Stimulated activated CD8-positive, alpha-beta memory T cell treated with anti-CD3 and anti-CD28 coated beads, Interleukin-15, amount 100 ng/mL, for 24 hours (primary cell): ENCODE measurements around the gene ZNF816.
A peak's percentile ranks its signal among the peaks of the same experiment; 100 is the strongest.
"Not testable (repeated sequence)": the region's sequence is repeated elsewhere in the genome, so short reads cannot be mapped to it uniquely, and the experiment has no call there.

Experiments
- DNase-seq: peaks from one replicate; pipeline ENCODE4 v3.0.0-alpha.2; 2020; ENCODE audit warnings: low read depth

Gene ZNF816

DNA sequence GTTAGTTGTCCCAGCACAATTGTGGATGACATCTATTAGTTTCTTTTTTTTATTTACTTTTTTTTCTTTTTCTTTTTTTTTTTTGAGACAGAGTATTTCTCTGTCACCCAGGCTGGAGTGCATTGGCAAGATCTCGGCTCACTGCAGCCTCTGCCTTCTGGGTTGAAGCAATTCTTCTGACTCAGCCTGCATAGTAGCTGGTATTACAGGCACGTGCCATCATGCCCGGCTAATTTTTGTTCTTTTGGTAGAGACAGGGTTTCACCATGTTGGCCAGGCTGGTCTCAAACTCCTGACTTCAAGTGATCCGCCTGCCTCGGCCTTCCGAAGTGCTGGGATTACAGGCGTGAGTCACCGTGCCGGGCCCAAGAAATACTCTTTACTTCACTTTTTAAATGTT, 38.0 kb downstream of the ZNF816 start:
- not testable (repeated sequence) for DNase-seq

DNA sequence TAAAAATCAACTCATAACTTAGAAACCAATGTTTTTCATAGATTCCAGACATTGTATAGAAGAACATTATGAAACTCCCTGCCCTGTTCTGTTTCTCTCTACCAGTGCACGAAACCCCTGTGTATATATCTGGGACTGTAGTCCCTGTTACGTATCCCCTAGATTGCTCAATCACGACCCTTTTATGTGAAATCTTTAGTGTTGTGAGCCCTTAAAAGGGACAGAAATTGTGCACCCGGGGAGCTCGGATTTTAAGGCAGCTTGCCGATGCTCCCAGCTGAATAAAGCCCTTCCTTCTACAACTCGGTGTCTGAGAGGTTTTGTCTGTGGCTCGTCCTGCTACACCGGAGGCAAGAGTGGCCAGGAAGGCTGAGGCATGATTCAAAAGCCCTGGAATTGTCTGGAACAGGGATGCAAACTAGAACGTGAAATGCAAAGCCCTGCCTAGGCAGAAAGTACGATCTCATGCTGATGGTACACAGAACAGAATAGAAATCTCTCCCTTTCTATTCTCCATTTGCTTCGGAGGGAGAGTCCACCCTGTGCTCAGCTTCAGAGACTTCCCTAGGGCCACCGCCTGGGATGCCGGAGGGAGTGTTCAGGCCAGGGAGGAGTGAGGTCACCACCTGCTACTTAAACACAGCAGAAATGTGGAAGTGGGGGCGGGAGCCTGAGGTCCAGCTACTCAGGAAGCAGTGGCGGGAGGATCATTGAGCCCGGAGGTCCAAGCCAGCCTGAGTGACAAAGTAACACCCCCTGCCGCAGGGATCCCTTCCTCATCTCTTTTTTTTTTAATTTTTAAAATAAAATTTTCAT, 38.7 kb downstream of the ZNF816 start:
- no peak for DNase-seq

DNA sequence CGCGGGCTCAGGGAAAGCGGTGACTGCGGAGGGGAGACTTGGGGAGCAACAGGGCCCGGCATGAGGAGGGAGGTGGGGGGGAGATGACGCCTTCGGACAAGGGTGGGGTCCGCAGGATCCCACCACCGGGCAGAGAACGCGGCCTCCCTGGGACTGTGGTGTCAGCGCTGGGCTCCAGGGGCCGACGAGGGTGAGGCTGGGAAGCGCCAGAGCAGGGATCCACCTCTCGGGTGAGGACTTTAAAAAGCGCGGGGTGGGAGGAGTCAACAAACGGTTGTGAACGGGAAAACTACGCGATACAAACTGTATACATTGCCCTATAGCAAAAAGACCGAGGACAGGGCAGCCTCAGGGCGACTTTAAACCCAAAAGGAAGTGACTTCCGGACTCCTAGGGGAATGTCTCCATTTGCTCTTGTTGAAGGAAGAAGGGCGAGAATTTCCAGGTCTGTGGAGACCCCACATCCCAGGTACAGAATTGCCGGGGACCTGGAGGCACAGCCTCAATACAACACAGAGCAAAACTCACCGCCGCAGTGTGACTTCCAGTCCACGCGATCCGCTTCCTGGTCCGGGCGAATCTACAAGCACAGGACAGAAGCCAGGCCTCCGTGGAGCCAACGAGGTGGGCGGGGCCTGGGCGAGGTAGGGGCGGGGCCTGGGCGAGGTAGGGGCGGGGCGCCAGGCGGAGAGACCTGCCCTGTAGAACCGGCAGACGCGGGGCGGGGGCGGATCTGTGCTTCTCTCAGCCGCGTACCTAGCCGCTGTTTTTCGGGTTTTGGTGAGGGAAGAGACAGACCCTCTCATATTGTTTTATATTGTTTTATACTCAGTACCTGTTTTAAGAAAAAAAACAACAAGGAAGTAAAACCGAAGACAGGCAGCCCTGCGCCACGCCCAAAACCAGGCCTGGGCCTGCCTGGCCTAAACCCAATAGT, 39.6 kb downstream of the ZNF816 start, which contains the start of gene ZNF888:
Gene ZNF888, minus strand, starts transcription at position 588 of the 937 bp plus-strand sequence. CDS start 5,555 bp downstream, outside the sequence.
- DNase-seq: peak; percentile 66

DNA sequence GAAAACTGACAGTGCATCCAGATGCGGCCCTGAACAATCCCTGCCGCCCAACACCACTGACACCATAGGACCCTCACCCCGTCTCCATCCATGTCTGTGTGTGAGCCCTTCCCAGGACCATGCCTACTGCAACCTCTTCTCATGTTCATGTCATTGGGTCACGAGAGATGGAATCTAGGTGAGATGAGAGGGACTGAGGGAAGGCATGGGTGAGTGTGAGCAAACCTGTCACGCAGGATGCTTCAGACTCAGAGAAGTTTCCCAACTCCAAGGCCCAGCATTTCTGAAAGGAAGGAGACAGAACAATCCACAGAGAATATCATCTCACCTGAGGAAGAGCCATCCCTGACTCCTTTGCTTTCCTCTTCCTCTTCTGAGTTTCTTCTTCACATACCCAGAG, 45.1 kb downstream of the ZNF816 start:
- DNase-seq: no peak

DNA sequence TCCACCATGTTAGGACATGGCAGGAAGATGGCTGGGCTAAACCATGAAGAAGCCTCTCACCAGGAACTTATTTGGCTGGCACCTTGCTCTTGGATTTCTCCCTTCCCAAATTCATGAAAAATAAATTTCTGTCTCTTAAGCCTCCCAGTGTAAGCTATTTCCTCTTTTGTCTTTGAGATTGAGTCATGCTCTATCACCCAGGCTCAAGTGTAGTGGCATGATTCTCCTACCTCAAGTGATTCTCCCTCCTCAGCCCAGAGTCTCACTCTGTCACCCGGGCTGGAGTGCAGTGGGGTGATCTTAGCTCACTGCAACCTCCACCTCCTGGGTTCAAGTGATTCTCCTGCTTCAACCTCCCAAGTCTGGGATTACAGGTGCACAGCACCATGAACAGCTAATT, 52.0 kb downstream of the ZNF816 start:
- no peak for DNase-seq

DNA sequence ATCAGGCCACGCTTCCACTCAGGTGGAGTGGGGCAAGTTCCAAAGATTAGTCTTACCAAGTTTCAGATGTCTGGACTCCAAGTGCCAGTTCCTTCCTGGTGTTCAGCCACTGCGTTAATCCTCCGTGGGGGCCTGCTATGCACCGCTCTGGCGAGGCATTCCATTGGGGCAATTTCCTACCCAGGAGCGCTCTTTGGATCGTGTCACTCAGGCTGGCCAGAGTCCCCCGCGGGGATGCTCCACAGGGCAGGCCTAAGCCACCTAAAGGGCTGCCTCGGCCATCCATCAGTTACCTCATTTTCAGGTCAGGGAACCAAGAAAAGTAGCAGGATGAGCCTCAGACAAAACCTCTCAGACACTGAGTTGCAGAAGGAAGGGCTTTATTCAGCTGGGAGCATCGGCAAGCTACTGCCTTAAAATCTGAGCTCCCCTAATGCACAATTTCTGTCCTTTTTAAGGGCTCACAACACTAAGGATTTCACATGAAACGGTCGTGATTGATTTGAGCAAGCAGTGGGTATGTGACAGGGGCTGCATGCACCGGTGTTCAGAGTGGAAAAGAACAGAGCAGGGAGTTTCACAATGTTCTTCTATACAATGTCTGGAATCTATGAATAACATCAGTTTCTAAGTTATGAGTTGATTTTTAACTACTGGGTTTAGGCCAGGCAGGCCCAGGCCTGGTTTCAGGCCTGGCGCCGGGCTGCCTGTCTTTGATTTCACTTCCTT, 58.5 kb downstream of the ZNF816 start:
- not testable (repeated sequence) for DNase-seq

DNA sequence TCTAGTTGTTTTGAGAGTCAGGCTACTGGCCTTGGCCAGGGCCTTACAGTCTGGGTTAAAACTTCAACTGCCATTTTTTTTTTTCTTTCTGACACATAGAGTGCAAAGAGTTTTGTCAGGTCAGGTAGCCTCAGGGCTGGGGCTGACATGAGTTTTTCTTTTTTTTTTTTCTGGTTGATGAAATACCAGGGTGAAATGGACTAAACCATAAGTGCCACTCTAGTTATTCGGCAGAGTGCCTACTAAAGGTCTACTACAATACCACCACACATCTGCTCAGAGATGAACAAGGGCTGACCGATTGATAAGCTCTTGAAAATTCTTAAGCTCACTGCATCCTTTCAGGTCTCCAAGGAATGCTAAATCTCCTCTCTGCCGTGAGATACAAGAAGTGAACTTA, 60.8 kb downstream of the ZNF816 start:
- DNase-seq: no peak
